GM23338 (cell line): Measurements from ENCODE around the gene WRAP53. TPM values are rescaled to one million over a fixed set of nuclear protein-coding genes. Genes with fewer than 3 reads are reported as not detected.

Experiments used
- ATAC-seq: fragments of 200-7000 bp; cut with Tn5 transposase; 3 replicates; pipeline ENCODE4 v1.9.1; 2020
- DNase-seq: peaks from one replicate; pipeline ENCODE4 v3.0.0-alpha.2; 2015; ENCODE audit warnings: low spot score
- H2AFZ ChIP-seq: fragments of 200-600 bp; sonication (generic); 2 replicates; pipeline ENCODE4 v1.8.0; 2016; ENCODE audit warnings: antibody characterized with exemption, mild to moderate bottlenecking, moderate library complexity
- H3F3A ChIP-seq: fragments of 200-600 bp; sonication (generic); replicated peaks from 2 replicates; pipeline ENCODE4 v1.8.0; 2017; ENCODE audit warnings: antibody characterized with exemption, mixed run types, low read depth
- H3K27ac ChIP-seq: fragments of 200-600 bp; sonication (generic); 2 replicates; pipeline ENCODE4 v1.6.1; 2016; ENCODE audit warnings: low read depth
- H3K27me3 ChIP-seq: fragments of 200-600 bp; sonication (generic); 2 replicates; pipeline ENCODE4 v1.8.0; 2016; ENCODE audit warnings: mild to moderate bottlenecking, mixed run types, moderate library complexity; ENCODE audit not compliant: insufficient read depth
- H3K36me3 ChIP-seq: fragments of 200-600 bp; sonication (generic); 2 replicates; pipeline ENCODE4 v1.8.0; 2016; ENCODE audit warnings: mild to moderate bottlenecking; ENCODE audit not compliant: insufficient read depth
- H3K4me1 ChIP-seq: fragments of 200-600 bp; sonication (generic); 2 replicates; pipeline ENCODE4 v1.8.0; 2016; ENCODE audit warnings: mild to moderate bottlenecking, moderate library complexity; ENCODE audit not compliant: insufficient read depth
- H3K4me2 ChIP-seq: fragments of 200-600 bp; sonication (generic); 2 replicates; pipeline ENCODE4 v1.7.1; 2017; ENCODE audit warnings: mixed run types
- H3K4me3 ChIP-seq: fragments of 200-600 bp; sonication (generic); 2 replicates; pipeline ENCODE4 v1.6.1; 2016; ENCODE audit warnings: mixed run types
- H3K79me2 ChIP-seq: fragments of 200-600 bp; sonication (generic); replicated peaks from 2 replicates; pipeline ENCODE4 v1.8.0; 2017; ENCODE audit warnings: mild to moderate bottlenecking; ENCODE audit not compliant: insufficient read depth
- H3K9me2 ChIP-seq: fragments of 200-600 bp; sonication (generic); 2 replicates; pipeline ENCODE4 v1.8.0; 2017; ENCODE audit not compliant: insufficient read depth
- H4K20me1 ChIP-seq: fragments of 200-600 bp; sonication (generic); replicated peaks from 2 replicates; pipeline ENCODE4 v1.8.0; 2017; ENCODE audit warnings: mild to moderate bottlenecking; ENCODE audit not compliant: insufficient read depth
- H3K27ac Mint-ChIP-seq: 2 replicates; pipeline ENCODE4 v1.8.0; 2020; ENCODE audit warnings: inconsistent platforms, mild to moderate bottlenecking, moderate library complexity, mixed read lengths
- H3K27me3 Mint-ChIP-seq: 3 replicates; pipeline ENCODE4 v1.8.0; 2022; ENCODE audit warnings: low read depth, mild to moderate bottlenecking, moderate library complexity, mixed read lengths, inconsistent platforms; ENCODE audit not compliant: insufficient read depth, poor library complexity
- H3K36me3 Mint-ChIP-seq: 3 replicates; pipeline ENCODE4 v1.8.0; 2021; ENCODE audit warnings: low read depth, mild to moderate bottlenecking, inconsistent platforms, moderate library complexity, mixed read lengths
- H3K4me1 Mint-ChIP-seq: 3 replicates; pipeline ENCODE4 v1.8.0; 2020; ENCODE audit warnings: mild to moderate bottlenecking, inconsistent platforms, mixed read lengths
- H3K4me3 Mint-ChIP-seq: 3 replicates; pipeline ENCODE4 v1.8.0; 2021; ENCODE audit warnings: moderate library complexity, mild to moderate bottlenecking, inconsistent platforms, mixed read lengths
- H3K9me3 Mint-ChIP-seq: 3 replicates; pipeline ENCODE4 v1.8.0; 2020; ENCODE audit warnings: moderate library complexity, mild to moderate bottlenecking, inconsistent platforms, mixed read lengths
- CREB1 ChIP-seq: fragments of 250-450 bp; sonication (Bioruptor Pico); IDR thresholded peaks from 2 replicates; pipeline ENCODE4 v1.5.0; 2020; ENCODE audit warnings: low read depth, mild to moderate bottlenecking, moderate library complexity
- CTCF ChIP-seq, 2 experiments: fragments of 200-600 bp in 1 of 2; sonication (generic) in 1 of 2; conservative IDR thresholded peaks; 2 replicates each; pipeline versions ENCODE4 v1.5.1 to v1.6.1; 2016 to 2017; ENCODE audit warnings: antibody characterized with exemption in 2 of 2, low read depth in 2 of 2, mild to moderate bottlenecking in 2 of 2, moderate library complexity in 1 of 2
- ETS1 ChIP-seq: IDR thresholded peaks from 2 replicates; pipeline ENCODE4 v1.6.1; 2016; ENCODE audit warnings: antibody characterized with exemption
- EZH2 ChIP-seq: fragments of 200-600 bp; sonication (generic); IDR thresholded peaks from one replicate; pipeline ENCODE4 v1.8.0; 2017; ENCODE audit warnings: antibody characterized with exemption, mild to moderate bottlenecking, low read depth; ENCODE audit not compliant: unreplicated experiment
- EZH2phosphoT487 ChIP-seq: fragments of 200-600 bp; sonication (generic); IDR thresholded peaks from one replicate; pipeline ENCODE4 v1.8.1; 2018; ENCODE audit warnings: antibody characterized with exemption; ENCODE audit not compliant: unreplicated experiment
- JUNB ChIP-seq: IDR thresholded peaks from one replicate; pipeline ENCODE4 v1.6.1; 2016; ENCODE audit warnings: antibody characterized with exemption; ENCODE audit not compliant: unreplicated experiment
- NANOG ChIP-seq: IDR thresholded peaks from 2 replicates; pipeline ENCODE4 v1.6.1; 2016; ENCODE audit warnings: antibody characterized with exemption, borderline replicate concordance
- REST ChIP-seq: IDR thresholded peaks from one replicate; pipeline ENCODE4 v1.6.1; 2018; ENCODE audit warnings: antibody characterized with exemption; ENCODE audit not compliant: unreplicated experiment
- STAT1 ChIP-seq: IDR thresholded peaks from one replicate; pipeline ENCODE4 v1.6.1; 2016; ENCODE audit warnings: antibody characterized with exemption; ENCODE audit not compliant: unreplicated experiment
- ZNF114 ChIP-seq: fragments of 250-450 bp; sonication (Bioruptor Pico); IDR thresholded peaks from 2 replicates; pipeline ENCODE4 v1.5.0; 2020; ENCODE audit warnings: mild to moderate bottlenecking, moderate library complexity
- polyA plus RNA-seq: library from polyadenylated mRNA; unstranded; fragments of >200 nt; fragmentation: Nextera tagmentation; extraction: Ambion mirVana; gene quantifications from 2 replicates; pipeline ENCODE4 v1.2.1, GENCODE V29; 2016
- total RNA-seq: library from RNA; depleted of rRNA; stranded (reverse); fragments of >200 nt; shearing (Covaris generic); gene quantifications from 2 replicates; pipeline ENCODE4 v1.2.3, GENCODE V29; 2014

WRAP53 gene
- total and polyA plus RNA-seq, 2 experiments from 2014 or later, result 28.1 to 33.3 TPM

GRCh38 chr17:7716901-7717755, 28.9 kb downstream of the WRAP53 start, which contains the start of gene DNAH2 (continued):
- 0 out of 2 replicates have a peak, but pooled peaks have one; percentile 19 for TF ChIP-seq NANOG
- TF ChIP-seq STAT1, result no peak
- peak; percentile 33; the same call in 1 of the 2 replicates for TF ChIP-seq ETS1
- peak; percentile 9 for TF ChIP-seq REST
- no peak for TF ChIP-seq EZH2phosphoT487
- no peak for TF ChIP-seq JUNB
- TF ChIP-seq EZH2, result no peak
- peak; percentile 80 for TF ChIP-seq CREB1 (CRISPR knock-in tag)
- peak; percentile 49 to 78; a peak in 3 of 4 replicates for TF ChIP-seq CTCF (conservative IDR thresholded peaks at IDR 0.05; ENCODE audit: low read depth in 2 of 2)
- TF ChIP-seq ZNF114, result peak; percentile 79; the same call in 1 of the 2 replicates

GRCh38 chr17:7717756-7718350, 29.6 kb downstream of the WRAP53 start:
- no peak overlapping the region for H3K27ac ChIP-seq
- peak; percentile 52 for DNase-seq
- Mint-ChIP-seq H3K4me3 (peak overlapping the region; percentile 83), H3K27ac (no peak overlapping the region), H3K27me3 (peaks cover 25% of the 10 kb centered on the region), H3K4me1 (peaks cover 43% of the 10 kb centered on the region), H3K9me3 (no peaks in the 10 kb centered on the region; the same call in 2 of the 3 replicates), H3K36me3 (no peaks in the 10 kb centered on the region)
- no peaks in the 10 kb centered on the region for H3K36me3 ChIP-seq
- H2AFZ ChIP-seq, result peak overlapping the region; percentile 72
- H3K4me1 ChIP-seq, result peaks cover 27% of the 10 kb centered on the region
- H3K79me2 ChIP-seq, result no peaks in the 10 kb centered on the region
- H3F3A ChIP-seq, result 0 out of 2 replicates have a peak, but pooled peaks cover 9% of the 10 kb centered on the region
- no peak for ATAC-seq
- H3K27me3 ChIP-seq, result peaks cover 21% of the 10 kb centered on the region
- no peaks in the 10 kb centered on the region for H3K9me2 ChIP-seq
- no peaks in the 10 kb centered on the region for H4K20me1 ChIP-seq
- peak overlapping the region; percentile 93 for H3K4me2 ChIP-seq
- peak overlapping the region; percentile 97 for H3K4me3 ChIP-seq
- TF ChIP-seq ETS1, result no peak
- no peak for TF ChIP-seq CTCF (conservative IDR thresholded peaks at IDR 0.05; ENCODE audit: low read depth in 2 of 2)
